ENCODE measurements around the gene THBD. TPM values are rescaled to one million over a fixed set of nuclear protein-coding genes. Genes with fewer than 3 reads are reported as not detected.

The THBD gene
- total and polyA plus RNA-seq, 2 experiments from 2014 or later: 0.10 to 0.97 TPM

DNA sequence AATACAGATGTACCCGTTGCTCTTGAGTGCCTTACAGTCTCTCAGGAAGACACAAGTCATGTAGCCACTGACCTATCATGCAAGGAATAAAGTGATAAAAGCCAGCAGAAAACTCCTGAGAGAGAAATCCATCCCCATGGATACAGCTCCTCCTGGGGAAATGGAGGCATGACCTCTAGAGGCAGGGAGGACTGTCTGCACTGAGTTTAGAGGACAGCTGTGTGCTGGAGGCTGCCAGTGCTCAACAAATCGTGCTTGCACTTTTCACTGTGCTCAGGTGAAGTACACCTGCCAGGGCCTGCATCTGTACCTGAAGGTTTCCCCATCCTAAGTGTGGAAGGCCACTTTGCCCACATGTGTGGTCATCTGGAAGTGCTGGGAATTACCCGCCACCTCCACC, 24.6 kb upstream of the THBD start:
- Histone ChIP-seq H3K27me3 (ENCODE audit: insufficient read depth) (no peaks in the 10 kb centered on the region), H3K4me3 (no peak overlapping the region), H4K20me1 (replicated peaks; ENCODE audit: insufficient read depth) (no peaks in the 10 kb centered on the region), H3F3A (replicated peaks; ENCODE audit: low read depth) (no peaks in the 10 kb centered on the region), H3K79me2 (replicated peaks; ENCODE audit: insufficient read depth) (no peaks in the 10 kb centered on the region), H3K9me2 (ENCODE audit: insufficient read depth) (no peaks in the 10 kb centered on the region), H3K4me1 (ENCODE audit: insufficient read depth) (peaks cover 4% of the 10 kb centered on the region; the same call in 1 of the 2 replicates), H3K36me3 (ENCODE audit: insufficient read depth) (no peaks in the 10 kb centered on the region), H2AFZ (no peak overlapping the region), H3K4me2 (no peak overlapping the region), H3K27ac (ENCODE audit: low read depth) (no peak overlapping the region)
- DNase-seq (ENCODE audit: low spot score) (no peak), ATAC-seq (no peak)
- H3K27me3 Mint-ChIP-seq (ENCODE audit: insufficient read depth, low read depth, poor library complexity): peaks cover 4% of the 10 kb centered on the region
- no peak for TF ChIP-seq POLR2AphosphoS5 (IDR thresholded peaks at IDR 0.05; ENCODE audit: low read depth)
- TF ChIP-seq EZH2phosphoT487 (IDR thresholded peaks at IDR 0.05; ENCODE audit: unreplicated experiment): no peak
- TF ChIP-seq, protein P1, sequence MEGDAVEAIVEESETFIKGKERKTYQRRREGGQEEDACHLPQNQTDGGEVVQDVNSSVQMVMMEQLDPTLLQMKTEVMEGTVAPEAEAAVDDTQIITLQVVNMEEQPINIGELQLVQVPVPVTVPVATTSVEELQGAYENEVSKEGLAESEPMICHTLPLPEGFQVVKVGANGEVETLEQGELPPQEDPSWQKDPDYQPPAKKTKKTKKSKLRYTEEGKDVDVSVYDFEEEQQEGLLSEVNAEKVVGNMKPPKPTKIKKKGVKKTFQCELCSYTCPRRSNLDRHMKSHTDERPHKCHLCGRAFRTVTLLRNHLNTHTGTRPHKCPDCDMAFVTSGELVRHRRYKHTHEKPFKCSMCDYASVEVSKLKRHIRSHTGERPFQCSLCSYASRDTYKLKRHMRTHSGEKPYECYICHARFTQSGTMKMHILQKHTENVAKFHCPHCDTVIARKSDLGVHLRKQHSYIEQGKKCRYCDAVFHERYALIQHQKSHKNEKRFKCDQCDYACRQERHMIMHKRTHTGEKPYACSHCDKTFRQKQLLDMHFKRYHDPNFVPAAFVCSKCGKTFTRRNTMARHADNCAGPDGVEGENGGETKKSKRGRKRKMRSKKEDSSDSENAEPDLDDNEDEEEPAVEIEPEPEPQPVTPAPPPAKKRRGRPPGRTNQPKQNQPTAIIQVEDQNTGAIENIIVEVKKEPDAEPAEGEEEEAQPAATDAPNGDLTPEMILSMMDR (conservative IDR thresholded peaks at IDR 0.05; ENCODE audit: low read depth in 2 of 2): peak in 1 of 2 experiments; percentile 25; a peak in 2 of 4 replicates
- H3K4me1 Mint-ChIP-seq: peaks cover 4% of the 10 kb centered on the region; the same call in 1 of the 3 replicates
- no peak overlapping the region for H3K4me3 Mint-ChIP-seq
- no peaks in the 10 kb centered on the region for H3K36me3 Mint-ChIP-seq (ENCODE audit: low read depth)
- H3K9me3 Mint-ChIP-seq: no peaks in the 10 kb centered on the region; the same call in 2 of the 3 replicates
- H3K27ac Mint-ChIP-seq: no peak overlapping the region

DNA sequence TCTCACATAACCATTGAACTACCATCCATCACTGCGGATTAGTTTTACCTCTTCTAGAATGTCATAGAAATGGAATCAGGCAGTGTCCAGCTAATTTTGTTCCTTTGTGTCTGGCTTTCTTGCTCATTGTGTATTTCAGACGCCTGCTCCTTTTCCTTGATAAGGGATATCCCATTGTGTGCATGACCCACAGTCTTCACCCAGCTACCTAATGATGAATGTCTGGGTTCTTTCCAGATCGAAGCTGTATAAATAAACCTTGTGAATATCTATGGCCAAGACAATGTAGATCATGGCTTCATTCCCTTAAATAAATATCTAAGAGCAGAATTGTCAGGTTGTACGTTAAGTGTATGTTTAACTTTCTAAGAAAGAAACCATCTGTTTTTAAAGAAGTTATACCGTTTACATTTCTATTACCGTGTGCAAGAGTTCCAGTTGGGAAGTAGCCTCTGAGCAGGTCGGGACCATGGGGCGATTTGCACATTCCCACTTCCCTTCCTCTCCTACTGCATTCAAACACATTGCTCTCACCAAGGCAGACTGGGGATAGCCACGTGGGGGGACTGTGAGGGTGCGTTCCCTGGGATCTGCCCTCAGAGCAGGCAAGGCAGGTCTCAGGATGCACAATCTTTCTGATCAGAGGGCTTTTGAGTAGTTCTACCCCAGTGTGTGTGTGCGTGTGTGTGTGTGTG, 23.6 kb upstream of the THBD start:
- H3K79me2 ChIP-seq (replicated peaks; ENCODE audit: insufficient read depth): no peaks in the 10 kb centered on the region
- Mint-ChIP-seq H3K9me3 (no peaks in the 10 kb centered on the region; the same call in 2 of the 3 replicates), H3K27ac (no peak overlapping the region), H3K4me3 (no peak overlapping the region), H3K4me1 (no peaks in the 10 kb centered on the region), H3K36me3 (ENCODE audit: low read depth) (no peaks in the 10 kb centered on the region), H3K27me3 (ENCODE audit: insufficient read depth, low read depth, poor library complexity) (peaks cover 4% of the 10 kb centered on the region)
- no peaks in the 10 kb centered on the region for H4K20me1 ChIP-seq (replicated peaks; ENCODE audit: insufficient read depth)
- no peak overlapping the region for H3K4me3 ChIP-seq
- no peaks in the 10 kb centered on the region for H3K4me1 ChIP-seq (ENCODE audit: insufficient read depth)
- no peak overlapping the region for H3K4me2 ChIP-seq
- no peaks in the 10 kb centered on the region for H3K27me3 ChIP-seq (ENCODE audit: insufficient read depth)
- H3F3A ChIP-seq (replicated peaks; ENCODE audit: low read depth): no peaks in the 10 kb centered on the region
- no peaks in the 10 kb centered on the region for H3K9me2 ChIP-seq (ENCODE audit: insufficient read depth)
- no peak overlapping the region for H2AFZ ChIP-seq
- no peak for DNase-seq (ENCODE audit: low spot score)
- no peaks in the 10 kb centered on the region for H3K36me3 ChIP-seq (ENCODE audit: insufficient read depth)
- no peak overlapping the region for H3K27ac ChIP-seq (ENCODE audit: low read depth)
- ATAC-seq: no peak
- TF ChIP-seq JUNB (IDR thresholded peaks at IDR 0.05; ENCODE audit: unreplicated experiment) (no peak), EZH2phosphoT487 (IDR thresholded peaks at IDR 0.05; ENCODE audit: unreplicated experiment) (no peak), NANOG (IDR thresholded peaks at IDR 0.05; ENCODE audit: borderline replicate concordance) (no peak), EZH2 (IDR thresholded peaks at IDR 0.05; ENCODE audit: low read depth, unreplicated experiment) (no peak), CREB1 (CRISPR knock-in tag; IDR thresholded peaks at IDR 0.05; ENCODE audit: low read depth) (no peak)
- TF ChIP-seq, protein P2, sequence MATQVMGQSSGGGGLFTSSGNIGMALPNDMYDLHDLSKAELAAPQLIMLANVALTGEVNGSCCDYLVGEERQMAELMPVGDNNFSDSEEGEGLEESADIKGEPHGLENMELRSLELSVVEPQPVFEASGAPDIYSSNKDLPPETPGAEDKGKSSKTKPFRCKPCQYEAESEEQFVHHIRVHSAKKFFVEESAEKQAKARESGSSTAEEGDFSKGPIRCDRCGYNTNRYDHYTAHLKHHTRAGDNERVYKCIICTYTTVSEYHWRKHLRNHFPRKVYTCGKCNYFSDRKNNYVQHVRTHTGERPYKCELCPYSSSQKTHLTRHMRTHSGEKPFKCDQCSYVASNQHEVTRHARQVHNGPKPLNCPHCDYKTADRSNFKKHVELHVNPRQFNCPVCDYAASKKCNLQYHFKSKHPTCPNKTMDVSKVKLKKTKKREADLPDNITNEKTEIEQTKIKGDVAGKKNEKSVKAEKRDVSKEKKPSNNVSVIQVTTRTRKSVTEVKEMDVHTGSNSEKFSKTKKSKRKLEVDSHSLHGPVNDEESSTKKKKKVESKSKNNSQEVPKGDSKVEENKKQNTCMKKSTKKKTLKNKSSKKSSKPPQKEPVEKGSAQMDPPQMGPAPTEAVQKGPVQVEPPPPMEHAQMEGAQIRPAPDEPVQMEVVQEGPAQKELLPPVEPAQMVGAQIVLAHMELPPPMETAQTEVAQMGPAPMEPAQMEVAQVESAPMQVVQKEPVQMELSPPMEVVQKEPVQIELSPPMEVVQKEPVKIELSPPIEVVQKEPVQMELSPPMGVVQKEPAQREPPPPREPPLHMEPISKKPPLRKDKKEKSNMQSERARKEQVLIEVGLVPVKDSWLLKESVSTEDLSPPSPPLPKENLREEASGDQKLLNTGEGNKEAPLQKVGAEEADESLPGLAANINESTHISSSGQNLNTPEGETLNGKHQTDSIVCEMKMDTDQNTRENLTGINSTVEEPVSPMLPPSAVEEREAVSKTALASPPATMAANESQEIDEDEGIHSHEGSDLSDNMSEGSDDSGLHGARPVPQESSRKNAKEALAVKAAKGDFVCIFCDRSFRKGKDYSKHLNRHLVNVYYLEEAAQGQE (IDR thresholded peaks at IDR 0.05; ENCODE audit: unreplicated experiment): no peak
- TF ChIP-seq, protein P3, sequence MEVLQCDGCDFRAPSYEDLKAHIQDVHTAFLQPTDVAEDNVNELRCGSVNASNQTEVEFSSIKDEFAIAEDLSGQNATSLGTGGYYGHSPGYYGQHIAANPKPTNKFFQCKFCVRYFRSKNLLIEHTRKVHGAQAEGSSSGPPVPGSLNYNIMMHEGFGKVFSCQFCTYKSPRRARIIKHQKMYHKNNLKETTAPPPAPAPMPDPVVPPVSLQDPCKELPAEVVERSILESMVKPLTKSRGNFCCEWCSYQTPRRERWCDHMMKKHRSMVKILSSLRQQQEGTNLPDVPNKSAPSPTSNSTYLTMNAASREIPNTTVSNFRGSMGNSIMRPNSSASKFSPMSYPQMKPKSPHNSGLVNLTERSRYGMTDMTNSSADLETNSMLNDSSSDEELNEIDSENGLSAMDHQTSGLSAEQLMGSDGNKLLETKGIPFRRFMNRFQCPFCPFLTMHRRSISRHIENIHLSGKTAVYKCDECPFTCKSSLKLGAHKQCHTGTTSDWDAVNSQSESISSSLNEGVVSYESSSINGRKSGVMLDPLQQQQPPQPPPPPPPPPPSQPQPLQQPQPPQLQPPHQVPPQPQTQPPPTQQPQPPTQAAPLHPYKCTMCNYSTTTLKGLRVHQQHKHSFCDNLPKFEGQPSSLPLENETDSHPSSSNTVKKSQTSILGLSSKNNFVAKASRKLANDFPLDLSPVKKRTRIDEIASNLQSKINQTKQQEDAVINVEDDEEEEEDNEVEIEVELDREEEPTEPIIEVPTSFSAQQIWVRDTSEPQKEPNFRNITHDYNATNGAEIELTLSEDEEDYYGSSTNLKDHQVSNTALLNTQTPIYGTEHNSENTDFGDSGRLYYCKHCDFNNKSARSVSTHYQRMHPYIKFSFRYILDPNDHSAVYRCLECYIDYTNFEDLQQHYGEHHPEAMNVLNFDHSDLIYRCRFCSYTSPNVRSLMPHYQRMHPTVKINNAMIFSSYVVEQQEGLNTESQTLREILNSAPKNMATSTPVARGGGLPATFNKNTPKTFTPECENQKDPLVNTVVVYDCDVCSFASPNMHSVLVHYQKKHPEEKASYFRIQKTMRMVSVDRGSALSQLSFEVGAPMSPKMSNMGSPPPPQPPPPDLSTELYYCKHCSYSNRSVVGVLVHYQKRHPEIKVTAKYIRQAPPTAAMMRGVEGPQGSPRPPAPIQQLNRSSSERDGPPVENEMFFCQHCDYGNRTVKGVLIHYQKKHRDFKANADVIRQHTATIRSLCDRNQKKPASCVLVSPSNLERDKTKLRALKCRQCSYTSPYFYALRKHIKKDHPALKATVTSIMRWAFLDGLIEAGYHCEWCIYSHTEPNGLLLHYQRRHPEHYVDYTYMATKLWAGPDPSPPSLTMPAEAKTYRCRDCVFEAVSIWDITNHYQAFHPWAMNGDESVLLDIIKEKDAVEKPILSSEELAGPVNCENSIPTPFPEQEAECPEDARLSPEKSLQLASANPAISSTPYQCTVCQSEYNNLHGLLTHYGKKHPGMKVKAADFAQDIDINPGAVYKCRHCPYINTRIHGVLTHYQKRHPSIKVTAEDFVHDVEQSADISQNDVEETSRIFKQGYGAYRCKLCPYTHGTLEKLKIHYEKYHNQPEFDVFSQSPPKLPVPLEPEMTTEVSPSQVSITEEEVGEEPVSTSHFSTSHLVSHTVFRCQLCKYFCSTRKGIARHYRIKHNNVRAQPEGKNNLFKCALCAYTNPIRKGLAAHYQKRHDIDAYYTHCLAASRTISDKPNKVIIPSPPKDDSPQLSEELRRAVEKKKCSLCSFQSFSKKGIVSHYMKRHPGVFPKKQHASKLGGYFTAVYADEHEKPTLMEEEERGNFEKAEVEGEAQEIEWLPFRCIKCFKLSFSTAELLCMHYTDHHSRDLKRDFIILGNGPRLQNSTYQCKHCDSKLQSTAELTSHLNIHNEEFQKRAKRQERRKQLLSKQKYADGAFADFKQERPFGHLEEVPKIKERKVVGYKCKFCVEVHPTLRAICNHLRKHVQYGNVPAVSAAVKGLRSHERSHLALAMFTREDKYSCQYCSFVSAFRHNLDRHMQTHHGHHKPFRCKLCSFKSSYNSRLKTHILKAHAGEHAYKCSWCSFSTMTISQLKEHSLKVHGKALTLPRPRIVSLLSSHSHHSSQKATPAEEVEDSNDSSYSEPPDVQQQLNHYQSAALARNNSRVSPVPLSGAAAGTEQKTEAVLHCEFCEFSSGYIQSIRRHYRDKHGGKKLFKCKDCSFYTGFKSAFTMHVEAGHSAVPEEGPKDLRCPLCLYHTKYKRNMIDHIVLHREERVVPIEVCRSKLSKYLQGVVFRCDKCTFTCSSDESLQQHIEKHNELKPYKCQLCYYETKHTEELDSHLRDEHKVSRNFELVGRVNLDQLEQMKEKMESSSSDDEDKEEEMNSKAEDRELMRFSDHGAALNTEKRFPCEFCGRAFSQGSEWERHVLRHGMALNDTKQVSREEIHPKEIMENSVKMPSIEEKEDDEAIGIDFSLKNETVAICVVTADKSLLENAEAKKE (CRISPR knock-in tag; IDR thresholded peaks at IDR 0.05): no peak
